ENCODE measurements around the gene MX1. TPM values are rescaled to one million over a fixed set of nuclear protein-coding genes. Genes with fewer than 3 reads are reported as not detected.

Gene MX1
- total and polyA plus RNA-seq, 8 donors: 11.4 to 125 (median 30.4) TPM

GRCh38 chr21:41488080-41488479 is 62.0 kb downstream of the MX1 start:
- Histone ChIP-seq H3K4me1 (peaks cover 50 to 92% (median 61%) of the 10 kb centered on the region in 4 donors), H3K4me3 (no peak overlapping the region), H3K9me3 (no peaks in the 10 kb centered on the region), H3K27ac (peak overlapping the region in 4 of 5 donors; percentile 38 to 80 (median 60)), H3K36me3 (peaks cover 17 to 58% (median 41%) of the 10 kb centered on the region in 4 donors), H3K27me3 (no peaks in the 10 kb centered on the region)
- TF ChIP-seq POLR2AphosphoS5 (IDR thresholded peaks at IDR 0.05) (peak in 1 of 3 donors; percentile 28), EP300 (IDR thresholded peaks at IDR 0.05) (no peak)
- WGBS, 5 donors: 57 to 76% (median 63%) methylated on average over 14 of the region's 14 CpGs
- DNase-seq: peak in 1 of 2 donors; percentile 68
- intact Hi-C loops (cut with DNase I; ENCODE audit: low total_unique reads): no loop called here

DNA sequence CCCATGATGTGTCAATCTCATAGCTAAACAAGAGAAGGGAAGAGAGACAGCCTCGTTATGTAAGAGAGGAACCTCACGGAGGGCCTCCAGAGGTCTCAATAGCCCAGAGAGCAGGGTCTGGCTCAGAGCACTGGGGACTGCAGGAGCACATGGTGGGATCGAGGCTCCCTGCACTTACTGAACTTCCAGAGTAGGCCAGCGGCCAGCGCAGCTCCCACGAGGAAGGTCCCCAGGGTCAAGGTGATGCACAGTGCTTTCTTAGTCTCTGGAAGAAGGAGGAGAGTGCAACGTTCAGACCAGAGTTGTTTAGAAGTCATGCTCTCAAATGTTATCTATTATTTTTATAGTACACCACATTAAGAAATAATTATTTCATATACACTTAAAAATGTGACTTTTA is 63.3 kb downstream of the MX1 start:
- TF ChIP-seq POLR2AphosphoS5 (IDR thresholded peaks at IDR 0.05): peak in 1 of 3 donors; percentile 2
- TF ChIP-seq CTCF (IDR thresholded peaks at IDR 0.05): no peak
- intact Hi-C loops (cut with DNase I; ENCODE audit: low total_unique reads): no loop called here
- Histone ChIP-seq H3K36me3 (peaks cover 24 to 71% (median 53%) of the 10 kb centered on the region in 4 donors), H3K4me3 (no peak overlapping the region), H3K9me3 (no peaks in the 10 kb centered on the region), H3K27ac (peak overlapping the region; percentile 2 to 80 (median 44)), H3K27me3 (no peaks in the 10 kb centered on the region), H3K4me1 (peaks cover 41 to 90% (median 51%) of the 10 kb centered on the region in 4 donors)
- 55 to 75% (median 58%) methylated on average over 7 of the region's 7 CpGs for WGBS, 5 donors
- DNase-seq: no peak

DNA sequence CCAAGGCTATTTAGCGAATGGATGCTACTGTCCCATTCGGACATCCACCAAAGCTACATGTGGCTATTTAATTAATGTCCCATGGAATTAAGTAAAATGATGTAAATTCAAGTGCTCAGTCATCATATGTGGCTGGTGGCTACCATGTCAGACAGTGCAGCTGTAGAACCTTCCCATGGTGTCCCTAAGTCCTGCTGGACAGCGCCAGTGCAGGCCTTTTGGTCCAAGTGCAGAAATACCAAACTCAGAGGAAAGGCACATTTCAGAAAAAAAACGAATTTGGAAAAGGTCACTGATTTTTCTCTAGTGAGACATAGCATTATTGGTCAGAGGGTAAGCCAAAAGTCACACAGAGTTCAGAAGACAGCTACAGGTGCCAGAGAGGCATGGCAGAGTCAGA is 64.3 kb downstream of the MX1 start:
- intact Hi-C loops (cut with DNase I; ENCODE audit: low total_unique reads): no loop called here
- H3K27ac ChIP-seq: peak overlapping the region in 2 of 5 donors; percentile 2 to 5

GRCh38 chr21:41491412-41491811 is 65.4 kb downstream of the MX1 start:
- H3K27ac ChIP-seq: peak overlapping the region; percentile 2 to 21 (median 12)
- TF ChIP-seq CTCF (IDR thresholded peaks at IDR 0.05): no peak
- TF ChIP-seq EP300 (IDR thresholded peaks at IDR 0.05): peak; percentile 33
- TF ChIP-seq POLR2AphosphoS5 (IDR thresholded peaks at IDR 0.05): peak in 2 of 3 donors; percentile 4 to 25
- no peak for TF ChIP-seq POLR2A (IDR thresholded peaks at IDR 0.05)

More for the DNA sequence above, 64.3 kb downstream of the MX1 start:
- 61 to 73% (median 68%) methylated on average over 4 of the region's 4 CpGs for WGBS, 5 donors
- TF ChIP-seq POLR2A (IDR thresholded peaks at IDR 0.05): no peak
- TF ChIP-seq EP300 (IDR thresholded peaks at IDR 0.05): no peak
- no peak for TF ChIP-seq CTCF (IDR thresholded peaks at IDR 0.05)
- TF ChIP-seq POLR2AphosphoS5 (IDR thresholded peaks at IDR 0.05): no peak
- peaks cover 31 to 82% (median 41%) of the 10 kb centered on the region in 4 donors for H3K4me1 ChIP-seq
- DNase-seq: no peak
- no peaks in the 10 kb centered on the region for H3K9me3 ChIP-seq
- no peak overlapping the region for H3K4me3 ChIP-seq
- H3K27me3 ChIP-seq: no peaks in the 10 kb centered on the region
- peaks cover 24 to 64% (median 51%) of the 10 kb centered on the region in 4 donors for H3K36me3 ChIP-seq

DNA sequence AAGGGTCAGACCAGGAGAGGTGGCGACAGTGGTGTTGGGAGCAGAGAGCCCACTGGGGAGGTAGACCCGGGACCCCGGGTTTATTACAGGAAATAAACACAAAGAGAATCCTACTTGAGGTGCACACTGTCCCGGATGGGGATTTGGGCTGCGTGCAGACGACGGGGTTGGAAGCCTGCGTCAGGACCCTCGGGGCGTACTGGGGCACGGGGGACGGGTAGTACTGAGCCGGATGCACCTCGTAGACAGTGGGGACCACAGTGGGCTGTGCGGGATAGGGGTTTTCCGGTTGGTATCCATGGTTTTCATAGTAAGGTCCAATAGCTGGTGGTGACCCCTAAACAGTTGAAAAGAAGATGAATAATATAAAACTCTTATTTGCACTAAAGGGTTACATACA is 68.2 kb downstream of the MX1 start:
- no peak overlapping the region for H3K4me3 ChIP-seq
- no peaks in the 10 kb centered on the region for H3K9me3 ChIP-seq
- H3K36me3 ChIP-seq: peaks cover 12 to 48% (median 29%) of the 10 kb centered on the region in 4 donors
- 82 to 89% (median 84%) methylated on average over 16 of the region's 16 CpGs for WGBS, 5 donors
- TF ChIP-seq CTCF (IDR thresholded peaks at IDR 0.05): no peak
- TF ChIP-seq POLR2AphosphoS5 (IDR thresholded peaks at IDR 0.05): peak in 1 of 3 donors; percentile 1
- peaks cover 4 to 70% (median 27%) of the 10 kb centered on the region in 4 donors for H3K4me1 ChIP-seq
- DNase-seq: no peak
- intact Hi-C loops (cut with DNase I; ENCODE audit: low total_unique reads): no loop called here
- H3K27ac ChIP-seq: peak overlapping the region in 4 of 5 donors; percentile 9 to 55 (median 18)
- H3K27me3 ChIP-seq: no peaks in the 10 kb centered on the region

More at GRCh38 chr21:41491412-41491811, 65.4 kb downstream of the MX1 start:
- Histone ChIP-seq H3K4me3 (no peak overlapping the region), H3K9me3 (no peaks in the 10 kb centered on the region), H3K36me3 (peaks cover 24 to 69% (median 50%) of the 10 kb centered on the region in 4 donors), H3K27me3 (no peaks in the 10 kb centered on the region), H3K4me1 (peaks cover 21 to 74% (median 36%) of the 10 kb centered on the region in 4 donors)
- 52 to 72% (median 56%) methylated on average over 6 of the region's 6 CpGs for WGBS, 5 donors
- no peak for DNase-seq
- intact Hi-C loops (cut with DNase I; ENCODE audit: low total_unique reads): no loop called here

Data from stomach (tissue), 9 donors.